Measurements from ENCODE around the gene PPIP5K2.
"Not testable (repeated sequence)": the region's sequence is repeated elsewhere in the genome, so short reads cannot be mapped to it uniquely, and the experiment has no call there.

DNA sequence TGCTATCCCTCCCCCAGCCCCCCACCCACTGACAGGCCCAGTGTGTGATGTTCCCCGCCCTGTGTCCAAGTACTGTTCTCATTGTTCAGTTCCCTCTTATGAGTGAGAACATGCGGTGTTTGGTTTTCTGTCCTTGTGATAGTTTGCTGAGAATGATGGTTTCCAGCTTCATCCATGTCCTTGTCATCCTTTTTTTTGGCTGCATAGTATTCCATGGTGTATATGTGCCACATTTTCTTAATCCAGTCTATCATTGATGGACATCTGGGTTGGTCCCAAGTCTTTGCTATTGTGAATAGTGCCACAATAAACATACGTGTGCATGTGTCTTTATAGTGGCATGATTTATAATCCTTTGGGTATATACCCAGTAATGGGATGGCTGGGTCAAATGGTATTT is 84.9 kb downstream of the PPIP5K2 start:
- TF ChIP-seq, protein P1, sequence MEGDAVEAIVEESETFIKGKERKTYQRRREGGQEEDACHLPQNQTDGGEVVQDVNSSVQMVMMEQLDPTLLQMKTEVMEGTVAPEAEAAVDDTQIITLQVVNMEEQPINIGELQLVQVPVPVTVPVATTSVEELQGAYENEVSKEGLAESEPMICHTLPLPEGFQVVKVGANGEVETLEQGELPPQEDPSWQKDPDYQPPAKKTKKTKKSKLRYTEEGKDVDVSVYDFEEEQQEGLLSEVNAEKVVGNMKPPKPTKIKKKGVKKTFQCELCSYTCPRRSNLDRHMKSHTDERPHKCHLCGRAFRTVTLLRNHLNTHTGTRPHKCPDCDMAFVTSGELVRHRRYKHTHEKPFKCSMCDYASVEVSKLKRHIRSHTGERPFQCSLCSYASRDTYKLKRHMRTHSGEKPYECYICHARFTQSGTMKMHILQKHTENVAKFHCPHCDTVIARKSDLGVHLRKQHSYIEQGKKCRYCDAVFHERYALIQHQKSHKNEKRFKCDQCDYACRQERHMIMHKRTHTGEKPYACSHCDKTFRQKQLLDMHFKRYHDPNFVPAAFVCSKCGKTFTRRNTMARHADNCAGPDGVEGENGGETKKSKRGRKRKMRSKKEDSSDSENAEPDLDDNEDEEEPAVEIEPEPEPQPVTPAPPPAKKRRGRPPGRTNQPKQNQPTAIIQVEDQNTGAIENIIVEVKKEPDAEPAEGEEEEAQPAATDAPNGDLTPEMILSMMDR (IDR thresholded peaks at IDR 0.05) = not testable (repeated sequence)
- TF ChIP-seq POLR2A (IDR thresholded peaks at IDR 0.05) = not testable (repeated sequence)
